ENCODE data around the gene PLXNB3.

DNA sequence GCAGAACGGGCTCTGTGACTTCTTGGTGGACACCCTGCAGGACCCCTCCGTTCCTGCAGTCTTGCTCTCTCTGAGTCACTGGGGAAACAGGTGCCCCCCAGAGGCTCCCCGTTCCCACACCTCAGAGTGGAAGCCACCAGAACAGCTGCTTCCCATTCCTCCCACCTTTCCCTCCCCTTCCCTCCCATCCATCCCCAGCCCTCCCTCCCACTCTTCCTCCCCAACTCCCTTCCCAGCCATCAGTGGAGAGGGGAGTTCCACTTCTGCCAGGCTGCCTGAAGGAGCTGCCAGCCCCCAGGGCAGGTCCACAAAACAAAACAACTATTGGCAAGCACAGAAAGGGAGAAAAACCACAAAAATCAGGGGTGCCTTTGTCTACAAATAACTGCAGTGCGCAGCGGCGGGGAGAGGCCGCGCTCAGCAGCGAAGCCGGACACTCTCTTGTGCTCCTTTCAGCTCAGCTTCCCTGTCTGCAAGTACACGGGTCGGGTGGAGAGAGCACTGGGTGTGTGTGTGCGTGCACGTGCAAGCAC lies 38.5 kb downstream of the PLXNB3 start:
- TF ChIP-seq EZH2phosphoT487 (IDR thresholded peaks at IDR 0.05; ENCODE audit: borderline replicate concordance, low read depth, low read length): no peak
- no peak for TF ChIP-seq CTCF (conservative IDR thresholded peaks at IDR 0.05; ENCODE audit: low read length)

All from OCI-LY7 (cell line).